ENCODE measurements around the gene PKP1. TPM values are rescaled to one million over a fixed set of nuclear protein-coding genes. Genes with fewer than 3 reads are reported as not detected.
A peak's percentile ranks its signal among the peaks of the same experiment; 100 is the strongest.

Gene PKP1
- total and polyA plus RNA-seq, 2 experiments from 2014 or later: 0.19 to 0.83 TPM

DNA sequence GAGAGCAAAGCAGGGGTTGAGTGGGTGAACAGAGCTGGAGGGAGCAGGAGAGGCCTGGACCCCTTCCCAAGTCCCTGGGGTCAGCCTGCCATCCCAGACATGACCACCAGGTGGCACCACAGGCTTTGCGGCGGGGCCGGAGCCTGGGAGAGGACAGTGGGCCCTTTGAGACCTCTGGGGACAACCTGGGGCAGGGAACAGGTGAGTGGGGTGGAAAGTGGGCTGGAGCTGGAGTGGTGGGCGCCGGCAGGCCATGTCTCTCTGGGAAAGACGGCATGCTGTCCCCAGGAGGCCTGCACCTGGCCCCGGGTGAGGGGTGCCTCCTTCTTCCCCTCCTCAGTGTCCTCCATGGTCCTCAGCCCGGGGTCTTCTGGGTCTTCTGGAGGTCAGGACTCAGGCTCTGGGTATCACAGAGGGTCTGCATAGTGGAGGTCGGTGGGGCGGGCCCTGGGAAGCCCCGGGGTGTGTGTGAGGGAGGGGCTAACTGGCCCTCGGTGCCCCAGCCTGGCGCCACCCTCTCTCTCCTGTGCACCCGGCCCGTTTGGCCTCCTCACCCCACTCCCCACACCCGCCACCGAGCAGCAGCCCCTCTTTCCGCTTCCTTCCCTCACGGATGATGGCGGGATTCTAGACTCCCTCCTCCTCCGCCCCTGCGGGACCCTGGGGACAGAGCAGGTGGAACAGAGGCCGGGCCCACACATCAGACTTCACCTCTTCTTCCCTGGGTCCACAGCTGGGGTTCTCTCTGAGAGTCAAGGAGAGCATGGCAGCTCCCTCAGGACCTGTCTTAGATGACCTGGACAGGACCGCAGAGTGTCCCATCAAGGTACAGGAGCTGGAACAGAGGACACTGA lies 28.5 kb upstream of the PKP1 start:
- Mint-ChIP-seq H3K27ac (no peak overlapping the region), H3K4me1 (peaks cover 2% of the 10 kb centered on the region; the same call in 2 of the 3 replicates), H3K9me3 (peaks cover 3% of the 10 kb centered on the region; the same call in 2 of the 3 replicates), H3K36me3 (ENCODE audit: low read depth) (no peaks in the 10 kb centered on the region), H3K27me3 (ENCODE audit: insufficient read depth, low read depth, poor library complexity) (peaks cover 4% of the 10 kb centered on the region), H3K4me3 (no peak overlapping the region)
- TF ChIP-seq, protein P1, sequence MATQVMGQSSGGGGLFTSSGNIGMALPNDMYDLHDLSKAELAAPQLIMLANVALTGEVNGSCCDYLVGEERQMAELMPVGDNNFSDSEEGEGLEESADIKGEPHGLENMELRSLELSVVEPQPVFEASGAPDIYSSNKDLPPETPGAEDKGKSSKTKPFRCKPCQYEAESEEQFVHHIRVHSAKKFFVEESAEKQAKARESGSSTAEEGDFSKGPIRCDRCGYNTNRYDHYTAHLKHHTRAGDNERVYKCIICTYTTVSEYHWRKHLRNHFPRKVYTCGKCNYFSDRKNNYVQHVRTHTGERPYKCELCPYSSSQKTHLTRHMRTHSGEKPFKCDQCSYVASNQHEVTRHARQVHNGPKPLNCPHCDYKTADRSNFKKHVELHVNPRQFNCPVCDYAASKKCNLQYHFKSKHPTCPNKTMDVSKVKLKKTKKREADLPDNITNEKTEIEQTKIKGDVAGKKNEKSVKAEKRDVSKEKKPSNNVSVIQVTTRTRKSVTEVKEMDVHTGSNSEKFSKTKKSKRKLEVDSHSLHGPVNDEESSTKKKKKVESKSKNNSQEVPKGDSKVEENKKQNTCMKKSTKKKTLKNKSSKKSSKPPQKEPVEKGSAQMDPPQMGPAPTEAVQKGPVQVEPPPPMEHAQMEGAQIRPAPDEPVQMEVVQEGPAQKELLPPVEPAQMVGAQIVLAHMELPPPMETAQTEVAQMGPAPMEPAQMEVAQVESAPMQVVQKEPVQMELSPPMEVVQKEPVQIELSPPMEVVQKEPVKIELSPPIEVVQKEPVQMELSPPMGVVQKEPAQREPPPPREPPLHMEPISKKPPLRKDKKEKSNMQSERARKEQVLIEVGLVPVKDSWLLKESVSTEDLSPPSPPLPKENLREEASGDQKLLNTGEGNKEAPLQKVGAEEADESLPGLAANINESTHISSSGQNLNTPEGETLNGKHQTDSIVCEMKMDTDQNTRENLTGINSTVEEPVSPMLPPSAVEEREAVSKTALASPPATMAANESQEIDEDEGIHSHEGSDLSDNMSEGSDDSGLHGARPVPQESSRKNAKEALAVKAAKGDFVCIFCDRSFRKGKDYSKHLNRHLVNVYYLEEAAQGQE (IDR thresholded peaks at IDR 0.05; ENCODE audit: unreplicated experiment): no peak
- TF ChIP-seq, protein P2, sequence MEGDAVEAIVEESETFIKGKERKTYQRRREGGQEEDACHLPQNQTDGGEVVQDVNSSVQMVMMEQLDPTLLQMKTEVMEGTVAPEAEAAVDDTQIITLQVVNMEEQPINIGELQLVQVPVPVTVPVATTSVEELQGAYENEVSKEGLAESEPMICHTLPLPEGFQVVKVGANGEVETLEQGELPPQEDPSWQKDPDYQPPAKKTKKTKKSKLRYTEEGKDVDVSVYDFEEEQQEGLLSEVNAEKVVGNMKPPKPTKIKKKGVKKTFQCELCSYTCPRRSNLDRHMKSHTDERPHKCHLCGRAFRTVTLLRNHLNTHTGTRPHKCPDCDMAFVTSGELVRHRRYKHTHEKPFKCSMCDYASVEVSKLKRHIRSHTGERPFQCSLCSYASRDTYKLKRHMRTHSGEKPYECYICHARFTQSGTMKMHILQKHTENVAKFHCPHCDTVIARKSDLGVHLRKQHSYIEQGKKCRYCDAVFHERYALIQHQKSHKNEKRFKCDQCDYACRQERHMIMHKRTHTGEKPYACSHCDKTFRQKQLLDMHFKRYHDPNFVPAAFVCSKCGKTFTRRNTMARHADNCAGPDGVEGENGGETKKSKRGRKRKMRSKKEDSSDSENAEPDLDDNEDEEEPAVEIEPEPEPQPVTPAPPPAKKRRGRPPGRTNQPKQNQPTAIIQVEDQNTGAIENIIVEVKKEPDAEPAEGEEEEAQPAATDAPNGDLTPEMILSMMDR (conservative IDR thresholded peaks at IDR 0.05; ENCODE audit: low read depth in 2 of 2): peak; percentile 83 to 99
- ATAC-seq: peak; percentile 91
- DNase-seq (ENCODE audit: low spot score): peak; percentile 71
- H3F3A ChIP-seq (replicated peaks; ENCODE audit: low read depth): no peaks in the 10 kb centered on the region
- no peaks in the 10 kb centered on the region for H3K9me2 ChIP-seq (ENCODE audit: insufficient read depth)
- no peaks in the 10 kb centered on the region for H3K79me2 ChIP-seq (replicated peaks; ENCODE audit: insufficient read depth)
- no peaks in the 10 kb centered on the region for H3K27me3 ChIP-seq (ENCODE audit: insufficient read depth)
- no peak overlapping the region for H3K27ac ChIP-seq (ENCODE audit: low read depth)
- H3K4me1 ChIP-seq (ENCODE audit: insufficient read depth): no peaks in the 10 kb centered on the region
- H4K20me1 ChIP-seq (replicated peaks; ENCODE audit: insufficient read depth): no peaks in the 10 kb centered on the region
- H2AFZ ChIP-seq: peak overlapping the region; percentile 83; the same call in 1 of the 2 replicates
- no peak overlapping the region for H3K4me2 ChIP-seq
- no peaks in the 10 kb centered on the region for H3K36me3 ChIP-seq (ENCODE audit: insufficient read depth)
- H3K4me3 ChIP-seq: no peak overlapping the region

DNA sequence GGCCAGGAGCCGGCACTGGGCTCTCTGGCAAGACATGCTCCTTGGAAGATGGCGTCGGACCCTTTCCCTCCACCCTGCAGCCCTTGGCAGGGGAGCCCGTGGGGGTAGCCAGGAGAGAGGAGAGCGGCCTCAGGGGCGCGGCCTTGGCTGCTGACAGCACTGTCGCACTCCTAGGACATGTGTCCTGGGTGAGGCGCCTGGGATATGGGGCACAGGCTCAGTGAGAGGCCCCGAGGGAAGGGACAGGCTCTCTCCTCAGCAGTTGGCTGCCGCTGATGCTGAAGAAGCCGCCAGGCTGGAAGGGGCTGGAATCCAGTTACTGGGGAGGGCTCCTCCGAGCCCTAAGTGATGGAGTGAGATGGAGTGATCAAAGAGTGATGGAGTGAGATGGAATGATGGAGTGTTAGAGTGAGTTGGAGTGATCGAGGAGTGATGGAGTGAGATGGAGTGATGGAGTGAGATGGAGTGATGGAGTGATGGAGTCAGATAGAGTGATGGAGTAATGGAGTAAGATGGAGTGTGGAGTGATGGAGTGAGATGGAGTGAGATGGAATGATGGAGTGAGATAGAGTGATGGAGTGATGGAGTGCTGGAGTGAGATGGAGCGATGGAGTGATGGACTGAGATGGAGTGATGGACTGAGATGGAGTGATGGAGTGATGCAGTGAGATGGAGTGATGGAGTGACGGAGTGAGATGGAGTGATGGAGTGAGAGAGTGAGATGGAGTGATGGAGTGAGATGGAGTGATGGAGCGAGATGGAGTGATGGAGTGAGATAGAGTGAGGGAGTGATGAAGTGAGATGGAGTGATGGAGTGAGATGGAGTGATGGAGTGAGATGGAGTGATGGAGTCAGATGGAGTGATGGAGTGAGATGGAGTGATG lies 27.6 kb upstream of the PKP1 start:
- no peak overlapping the region for H2AFZ ChIP-seq
- H3K27me3 Mint-ChIP-seq (ENCODE audit: insufficient read depth, low read depth, poor library complexity): peaks cover 4% of the 10 kb centered on the region
- DNase-seq (ENCODE audit: low spot score): no peak
- TF ChIP-seq, protein P3, sequence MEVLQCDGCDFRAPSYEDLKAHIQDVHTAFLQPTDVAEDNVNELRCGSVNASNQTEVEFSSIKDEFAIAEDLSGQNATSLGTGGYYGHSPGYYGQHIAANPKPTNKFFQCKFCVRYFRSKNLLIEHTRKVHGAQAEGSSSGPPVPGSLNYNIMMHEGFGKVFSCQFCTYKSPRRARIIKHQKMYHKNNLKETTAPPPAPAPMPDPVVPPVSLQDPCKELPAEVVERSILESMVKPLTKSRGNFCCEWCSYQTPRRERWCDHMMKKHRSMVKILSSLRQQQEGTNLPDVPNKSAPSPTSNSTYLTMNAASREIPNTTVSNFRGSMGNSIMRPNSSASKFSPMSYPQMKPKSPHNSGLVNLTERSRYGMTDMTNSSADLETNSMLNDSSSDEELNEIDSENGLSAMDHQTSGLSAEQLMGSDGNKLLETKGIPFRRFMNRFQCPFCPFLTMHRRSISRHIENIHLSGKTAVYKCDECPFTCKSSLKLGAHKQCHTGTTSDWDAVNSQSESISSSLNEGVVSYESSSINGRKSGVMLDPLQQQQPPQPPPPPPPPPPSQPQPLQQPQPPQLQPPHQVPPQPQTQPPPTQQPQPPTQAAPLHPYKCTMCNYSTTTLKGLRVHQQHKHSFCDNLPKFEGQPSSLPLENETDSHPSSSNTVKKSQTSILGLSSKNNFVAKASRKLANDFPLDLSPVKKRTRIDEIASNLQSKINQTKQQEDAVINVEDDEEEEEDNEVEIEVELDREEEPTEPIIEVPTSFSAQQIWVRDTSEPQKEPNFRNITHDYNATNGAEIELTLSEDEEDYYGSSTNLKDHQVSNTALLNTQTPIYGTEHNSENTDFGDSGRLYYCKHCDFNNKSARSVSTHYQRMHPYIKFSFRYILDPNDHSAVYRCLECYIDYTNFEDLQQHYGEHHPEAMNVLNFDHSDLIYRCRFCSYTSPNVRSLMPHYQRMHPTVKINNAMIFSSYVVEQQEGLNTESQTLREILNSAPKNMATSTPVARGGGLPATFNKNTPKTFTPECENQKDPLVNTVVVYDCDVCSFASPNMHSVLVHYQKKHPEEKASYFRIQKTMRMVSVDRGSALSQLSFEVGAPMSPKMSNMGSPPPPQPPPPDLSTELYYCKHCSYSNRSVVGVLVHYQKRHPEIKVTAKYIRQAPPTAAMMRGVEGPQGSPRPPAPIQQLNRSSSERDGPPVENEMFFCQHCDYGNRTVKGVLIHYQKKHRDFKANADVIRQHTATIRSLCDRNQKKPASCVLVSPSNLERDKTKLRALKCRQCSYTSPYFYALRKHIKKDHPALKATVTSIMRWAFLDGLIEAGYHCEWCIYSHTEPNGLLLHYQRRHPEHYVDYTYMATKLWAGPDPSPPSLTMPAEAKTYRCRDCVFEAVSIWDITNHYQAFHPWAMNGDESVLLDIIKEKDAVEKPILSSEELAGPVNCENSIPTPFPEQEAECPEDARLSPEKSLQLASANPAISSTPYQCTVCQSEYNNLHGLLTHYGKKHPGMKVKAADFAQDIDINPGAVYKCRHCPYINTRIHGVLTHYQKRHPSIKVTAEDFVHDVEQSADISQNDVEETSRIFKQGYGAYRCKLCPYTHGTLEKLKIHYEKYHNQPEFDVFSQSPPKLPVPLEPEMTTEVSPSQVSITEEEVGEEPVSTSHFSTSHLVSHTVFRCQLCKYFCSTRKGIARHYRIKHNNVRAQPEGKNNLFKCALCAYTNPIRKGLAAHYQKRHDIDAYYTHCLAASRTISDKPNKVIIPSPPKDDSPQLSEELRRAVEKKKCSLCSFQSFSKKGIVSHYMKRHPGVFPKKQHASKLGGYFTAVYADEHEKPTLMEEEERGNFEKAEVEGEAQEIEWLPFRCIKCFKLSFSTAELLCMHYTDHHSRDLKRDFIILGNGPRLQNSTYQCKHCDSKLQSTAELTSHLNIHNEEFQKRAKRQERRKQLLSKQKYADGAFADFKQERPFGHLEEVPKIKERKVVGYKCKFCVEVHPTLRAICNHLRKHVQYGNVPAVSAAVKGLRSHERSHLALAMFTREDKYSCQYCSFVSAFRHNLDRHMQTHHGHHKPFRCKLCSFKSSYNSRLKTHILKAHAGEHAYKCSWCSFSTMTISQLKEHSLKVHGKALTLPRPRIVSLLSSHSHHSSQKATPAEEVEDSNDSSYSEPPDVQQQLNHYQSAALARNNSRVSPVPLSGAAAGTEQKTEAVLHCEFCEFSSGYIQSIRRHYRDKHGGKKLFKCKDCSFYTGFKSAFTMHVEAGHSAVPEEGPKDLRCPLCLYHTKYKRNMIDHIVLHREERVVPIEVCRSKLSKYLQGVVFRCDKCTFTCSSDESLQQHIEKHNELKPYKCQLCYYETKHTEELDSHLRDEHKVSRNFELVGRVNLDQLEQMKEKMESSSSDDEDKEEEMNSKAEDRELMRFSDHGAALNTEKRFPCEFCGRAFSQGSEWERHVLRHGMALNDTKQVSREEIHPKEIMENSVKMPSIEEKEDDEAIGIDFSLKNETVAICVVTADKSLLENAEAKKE (CRISPR knock-in tag; IDR thresholded peaks at IDR 0.05): no peak
- TF ChIP-seq STAT1 (IDR thresholded peaks at IDR 0.05; ENCODE audit: unreplicated experiment): no peak

More for the DNA sequence above, 27.6 kb upstream of the PKP1 start:
- Histone ChIP-seq H3K4me3 (no peak overlapping the region), H3K79me2 (replicated peaks; ENCODE audit: insufficient read depth) (no peaks in the 10 kb centered on the region), H3K36me3 (ENCODE audit: insufficient read depth) (no peaks in the 10 kb centered on the region), H3K27ac (ENCODE audit: low read depth) (no peak overlapping the region), H3K4me1 (ENCODE audit: insufficient read depth) (peaks cover 6% of the 10 kb centered on the region; the same call in 1 of the 2 replicates), H4K20me1 (replicated peaks; ENCODE audit: insufficient read depth) (no peaks in the 10 kb centered on the region), H3K4me2 (no peak overlapping the region), H3F3A (replicated peaks; ENCODE audit: low read depth) (no peaks in the 10 kb centered on the region), H3K9me2 (ENCODE audit: insufficient read depth) (no peaks in the 10 kb centered on the region), H3K27me3 (ENCODE audit: insufficient read depth) (no peaks in the 10 kb centered on the region)
- no peak overlapping the region for H3K4me3 Mint-ChIP-seq
- H3K27ac Mint-ChIP-seq: no peak overlapping the region
- no peak for ATAC-seq
- H3K4me1 Mint-ChIP-seq: peaks cover 5% of the 10 kb centered on the region
- no peaks in the 10 kb centered on the region for H3K36me3 Mint-ChIP-seq (ENCODE audit: low read depth)
- peaks cover 3% of the 10 kb centered on the region; the same call in 2 of the 3 replicates for H3K9me3 Mint-ChIP-seq
